ENCODE measurements around the gene EMID1. TPM values are rescaled to one million over a fixed set of nuclear protein-coding genes. Genes with fewer than 3 reads are reported as not detected.
A peak's percentile ranks its signal among the peaks of the same experiment; 100 is the strongest.

EMID1 gene
- total RNA-seq, 1 experiment from 2014 or later = 1.1 TPM

GRCh38 chr22:29257751-29258181, 52.1 kb downstream of the EMID1 start:
- intact Hi-C loops (cut with micrococcal nuclease; ENCODE audit: unreplicated experiment) = no loop called here
- no TSS peak for BruUV-seq (replicated peaks)

DNA sequence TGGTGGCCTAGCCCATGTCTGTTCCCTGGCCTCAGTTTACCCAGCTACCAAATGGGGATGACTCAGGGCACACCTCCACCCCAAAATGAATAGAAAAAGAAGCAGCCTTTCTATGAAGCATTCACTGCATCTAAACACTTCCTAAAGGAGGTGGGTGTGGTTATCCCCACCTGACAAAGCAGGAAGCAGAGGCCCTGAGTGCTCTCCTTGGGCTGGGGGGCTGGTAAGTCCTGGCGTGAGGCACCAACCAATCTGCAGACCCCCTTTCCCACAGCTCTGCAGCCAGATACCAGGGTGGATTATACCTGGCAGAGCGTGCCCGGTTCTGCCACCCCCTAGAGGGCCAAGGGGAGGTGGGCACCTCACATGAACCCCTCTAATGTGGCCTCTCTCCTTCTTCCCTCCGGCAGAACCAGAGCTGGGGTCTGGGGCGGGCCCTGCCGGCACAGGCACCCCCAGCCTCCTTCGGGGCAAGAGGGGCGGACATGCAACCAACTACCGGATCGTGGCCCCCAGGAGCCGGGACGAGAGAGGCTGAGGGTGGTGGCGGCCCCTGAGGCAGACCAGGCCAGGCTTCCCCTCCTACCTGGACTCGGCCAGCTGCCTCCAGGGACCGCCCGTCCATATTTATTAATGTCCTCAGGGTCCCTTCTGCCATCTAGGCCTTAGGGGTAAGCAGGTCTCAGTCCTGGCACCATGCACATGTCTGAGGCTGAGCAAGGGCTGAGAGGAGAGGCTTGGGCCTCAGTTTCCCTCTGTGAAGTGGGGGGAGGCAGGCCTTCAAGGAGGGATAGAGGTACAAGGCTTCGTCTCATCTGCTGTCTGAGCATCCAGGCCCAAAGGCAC, 52.9 kb downstream of the EMID1 start:
- no peaks in the 10 kb centered on the region for H3K9me3 ChIP-seq (ENCODE audit: insufficient read depth, low read depth)

More at GRCh38 chr22:29257751-29258181, 52.1 kb downstream of the EMID1 start:
- Histone ChIP-seq H3K27me3 (ENCODE audit: insufficient read depth, low read depth) (no peaks in the 10 kb centered on the region), H3K9me2 (ENCODE audit: insufficient read depth) (no peaks in the 10 kb centered on the region), H3F3A (ENCODE audit: insufficient read depth, low read depth) (0 out of 2 replicates have a peak, but pooled peaks cover 4% of the 10 kb centered on the region), H4K20me1 (ENCODE audit: insufficient read depth) (no peaks in the 10 kb centered on the region), H3K27ac (no peak overlapping the region), H3K4me1 (replicated peaks; ENCODE audit: insufficient read depth) (no peaks in the 10 kb centered on the region), H2AFZ (no peak overlapping the region), H3K79me2 (ENCODE audit: low read depth) (no peaks in the 10 kb centered on the region), H3K4me3 (no peak overlapping the region), H3K36me3 (ENCODE audit: low read depth) (no peaks in the 10 kb centered on the region), H3K4me2 (no peak overlapping the region), H3K9me3 (ENCODE audit: insufficient read depth, low read depth) (no peaks in the 10 kb centered on the region)
- DNase-seq = no peak
- ChIA-PET POLR2A (ENCODE audit: unreplicated experiment) (no interaction called here), CTCF (no interaction called here)
- TF ChIP-seq EZH2 (IDR thresholded peaks at IDR 0.05; ENCODE audit: low read depth) = no peak
- TF ChIP-seq, protein P1, sequence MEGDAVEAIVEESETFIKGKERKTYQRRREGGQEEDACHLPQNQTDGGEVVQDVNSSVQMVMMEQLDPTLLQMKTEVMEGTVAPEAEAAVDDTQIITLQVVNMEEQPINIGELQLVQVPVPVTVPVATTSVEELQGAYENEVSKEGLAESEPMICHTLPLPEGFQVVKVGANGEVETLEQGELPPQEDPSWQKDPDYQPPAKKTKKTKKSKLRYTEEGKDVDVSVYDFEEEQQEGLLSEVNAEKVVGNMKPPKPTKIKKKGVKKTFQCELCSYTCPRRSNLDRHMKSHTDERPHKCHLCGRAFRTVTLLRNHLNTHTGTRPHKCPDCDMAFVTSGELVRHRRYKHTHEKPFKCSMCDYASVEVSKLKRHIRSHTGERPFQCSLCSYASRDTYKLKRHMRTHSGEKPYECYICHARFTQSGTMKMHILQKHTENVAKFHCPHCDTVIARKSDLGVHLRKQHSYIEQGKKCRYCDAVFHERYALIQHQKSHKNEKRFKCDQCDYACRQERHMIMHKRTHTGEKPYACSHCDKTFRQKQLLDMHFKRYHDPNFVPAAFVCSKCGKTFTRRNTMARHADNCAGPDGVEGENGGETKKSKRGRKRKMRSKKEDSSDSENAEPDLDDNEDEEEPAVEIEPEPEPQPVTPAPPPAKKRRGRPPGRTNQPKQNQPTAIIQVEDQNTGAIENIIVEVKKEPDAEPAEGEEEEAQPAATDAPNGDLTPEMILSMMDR (conservative IDR thresholded peaks at IDR 0.05) = no peak

DNA sequence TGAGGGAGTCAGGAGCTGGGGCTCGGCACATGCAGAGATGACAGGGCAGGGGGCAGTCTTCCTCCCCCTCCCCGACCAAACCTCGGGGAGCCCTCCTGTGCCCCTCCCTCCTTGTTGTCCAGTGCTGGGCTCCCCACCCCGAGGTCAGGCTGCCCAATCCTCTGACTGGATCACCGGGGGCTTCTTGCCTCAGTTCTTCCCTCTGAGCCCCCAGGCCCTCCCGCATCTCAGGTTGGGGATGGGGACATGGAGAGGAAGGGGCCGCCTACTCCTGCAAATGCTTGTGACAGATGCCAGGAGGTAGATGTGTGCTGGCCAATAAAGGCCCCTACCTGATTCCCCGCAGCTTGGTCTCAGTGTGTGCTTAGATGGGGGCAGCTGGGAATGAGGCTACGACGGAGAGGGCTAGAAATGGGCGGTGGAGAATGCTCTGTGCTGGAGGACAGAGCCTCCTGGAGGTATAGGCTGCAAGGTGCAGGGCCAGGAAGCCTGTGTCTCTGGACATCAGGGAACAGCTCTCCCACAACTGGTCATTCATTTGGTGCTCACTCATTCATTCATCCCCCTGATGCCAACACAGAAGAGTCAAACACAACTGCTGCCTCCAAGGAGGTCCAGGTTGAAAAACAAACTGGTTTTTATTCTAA, 53.7 kb downstream of the EMID1 start:
- Histone ChIP-seq H3K36me3 (ENCODE audit: low read depth) (no peaks in the 10 kb centered on the region), H2AFZ (no peak overlapping the region), H3K9me3 (ENCODE audit: insufficient read depth, low read depth) (no peaks in the 10 kb centered on the region), H3K4me3 (no peak overlapping the region), H3K27ac (no peak overlapping the region), H3K4me1 (replicated peaks; ENCODE audit: insufficient read depth) (no peaks in the 10 kb centered on the region), H3K79me2 (ENCODE audit: low read depth) (no peaks in the 10 kb centered on the region), H3K9me2 (ENCODE audit: insufficient read depth) (no peaks in the 10 kb centered on the region), H3K27me3 (ENCODE audit: insufficient read depth, low read depth) (no peaks in the 10 kb centered on the region), H4K20me1 (ENCODE audit: insufficient read depth) (no peaks in the 10 kb centered on the region), H3F3A (ENCODE audit: insufficient read depth, low read depth) (0 out of 2 replicates have a peak, but pooled peaks cover 4% of the 10 kb centered on the region), H3K4me2 (no peak overlapping the region)
- CTCF ChIA-PET = no interaction called here
- POLR2A ChIA-PET (ENCODE audit: unreplicated experiment) = interaction anchor here (0.6 kb wide), 1 partner anchor 167 kb away, joined by 3 read pairs; no protein-coding TSS in a partner anchor
- no peak for DNase-seq
- no peak for TF ChIP-seq EZH2 (IDR thresholded peaks at IDR 0.05; ENCODE audit: low read depth)
- TF ChIP-seq, protein P1 (conservative IDR thresholded peaks at IDR 0.05) = peak; percentile 27; the same call in 1 of the 2 replicates
- BruUV-seq (replicated peaks) = no TSS peak
- intact Hi-C loops (cut with micrococcal nuclease; ENCODE audit: unreplicated experiment) = no loop called here

More for the DNA sequence above, 52.9 kb downstream of the EMID1 start:
- Histone ChIP-seq H2AFZ (no peak overlapping the region), H3K4me1 (replicated peaks; ENCODE audit: insufficient read depth) (no peaks in the 10 kb centered on the region), H3K79me2 (ENCODE audit: low read depth) (no peaks in the 10 kb centered on the region), H3K4me2 (no peak overlapping the region), H3K4me3 (no peak overlapping the region), H3K36me3 (ENCODE audit: low read depth) (no peaks in the 10 kb centered on the region), H3K27me3 (ENCODE audit: insufficient read depth, low read depth) (no peaks in the 10 kb centered on the region), H4K20me1 (ENCODE audit: insufficient read depth) (no peaks in the 10 kb centered on the region), H3F3A (ENCODE audit: insufficient read depth, low read depth) (0 out of 2 replicates have a peak, but pooled peaks cover 4% of the 10 kb centered on the region), H3K27ac (no peak overlapping the region), H3K9me2 (ENCODE audit: insufficient read depth) (no peaks in the 10 kb centered on the region)
- POLR2A ChIA-PET (ENCODE audit: unreplicated experiment) = interaction anchor here (0.6 kb wide), 1 partner anchor 168 kb away, joined by 3 read pairs; no protein-coding TSS in a partner anchor
- BruUV-seq (replicated peaks) = no TSS peak
- intact Hi-C loops (cut with micrococcal nuclease; ENCODE audit: unreplicated experiment) = no loop called here
- CTCF ChIA-PET = no interaction called here
- TF ChIP-seq EZH2 (IDR thresholded peaks at IDR 0.05; ENCODE audit: low read depth) = no peak
- TF ChIP-seq, protein P1 (conservative IDR thresholded peaks at IDR 0.05) = no peak
- DNase-seq = no peak

Data from PC-9 (cell line).